ENCODE results near the gene TBC1D24. TPM values are rescaled to one million over a fixed set of nuclear protein-coding genes. Genes with fewer than 3 reads are reported as not detected.

TBC1D24 gene
- total RNA-seq, 2 donors from 2014 or later = 8.4 to 15.8 TPM

- H3K4me3 ChIP-seq = no peak overlapping the region
- no peaks in the 10 kb centered on the region for H3K9me3 ChIP-seq
- intact Hi-C loops (cut with DNase I) = no loop called here
- H3K9ac ChIP-seq (ENCODE audit: low read depth in 2 of 2, low read length in 2 of 2) = no peak overlapping the region
- H3K36me3 ChIP-seq = no peaks in the 10 kb centered on the region
- TF ChIP-seq CTCF (IDR thresholded peaks at IDR 0.05) = no peak
- H3K27ac ChIP-seq = no peak overlapping the region
- no peaks in the 10 kb centered on the region for H3K27me3 ChIP-seq
- no peak for DNase-seq
- no peaks in the 10 kb centered on the region for H3K4me1 ChIP-seq
Observed at GRCh38 chr16:2452650-2453049, 22.3 kb upstream of the TBC1D24 start.

GRCh38 chr16:2455081-2455845 is 19.7 kb upstream of the TBC1D24 start:
- intact Hi-C loops (cut with DNase I) = no loop called here
- Histone ChIP-seq H3K9ac (ENCODE audit: low read depth in 2 of 2, low read length in 2 of 2) (no peak overlapping the region), H3K9me3 (no peaks in the 10 kb centered on the region), H3K4me3 (no peak overlapping the region), H3K27me3 (no peaks in the 10 kb centered on the region), H3K4me1 (no peaks in the 10 kb centered on the region), H3K36me3 (no peaks in the 10 kb centered on the region), H3K27ac (no peak overlapping the region)
- TF ChIP-seq CTCF (IDR thresholded peaks at IDR 0.05) = no peak
- no peak for DNase-seq

GRCh38 chr16:2456551-2457153 is 18.3 kb upstream of the TBC1D24 start:
- H3K36me3 ChIP-seq = no peaks in the 10 kb centered on the region

GRCh38 chr16:2457267-2457666 is 17.7 kb upstream of the TBC1D24 start:
- Histone ChIP-seq H3K4me3 (no peak overlapping the region), H3K4me1 (no peaks in the 10 kb centered on the region), H3K36me3 (no peaks in the 10 kb centered on the region), H3K27me3 (no peaks in the 10 kb centered on the region), H3K9me3 (no peaks in the 10 kb centered on the region), H3K27ac (no peak overlapping the region), H3K9ac (ENCODE audit: low read depth in 2 of 2, low read length in 2 of 2) (no peak overlapping the region)
- no peak for TF ChIP-seq CTCF (IDR thresholded peaks at IDR 0.05)
- intact Hi-C loops (cut with DNase I) = no loop called here
- DNase-seq = no peak

More at GRCh38 chr16:2456551-2457153, 18.3 kb upstream of the TBC1D24 start:
- intact Hi-C loops (cut with DNase I) = no loop called here
- no peaks in the 10 kb centered on the region for H3K27me3 ChIP-seq
- no peak overlapping the region for H3K9ac ChIP-seq (ENCODE audit: low read depth in 2 of 2, low read length in 2 of 2)
- no peaks in the 10 kb centered on the region for H3K4me1 ChIP-seq
- H3K27ac ChIP-seq = no peak overlapping the region
- H3K4me3 ChIP-seq = no peak overlapping the region
- no peak for TF ChIP-seq CTCF (IDR thresholded peaks at IDR 0.05)
- no peaks in the 10 kb centered on the region for H3K9me3 ChIP-seq
- no peak for DNase-seq

GRCh38 chr16:2457946-2458345 is 17.0 kb upstream of the TBC1D24 start:
- no peak overlapping the region for H3K27ac ChIP-seq
- H3K4me3 ChIP-seq = no peak overlapping the region
- H3K9me3 ChIP-seq = no peaks in the 10 kb centered on the region
- no peaks in the 10 kb centered on the region for H3K36me3 ChIP-seq
- no peaks in the 10 kb centered on the region for H3K4me1 ChIP-seq
- TF ChIP-seq CTCF (IDR thresholded peaks at IDR 0.05) = no peak
- intact Hi-C loops (cut with DNase I) = no loop called here
- no peaks in the 10 kb centered on the region for H3K27me3 ChIP-seq
- no peak for DNase-seq
- H3K9ac ChIP-seq (ENCODE audit: low read depth in 2 of 2, low read length in 2 of 2) = no peak overlapping the region

Data from colonic mucosa (tissue), 4 donors.